Esophagus muscularis mucosa (tissue), 4 donors: ENCODE results near the gene PUSL1.

ENCODE experiments used
- CTCF ChIP-seq, 3 experiments: fragments of 200-600 bp in 2 of 3; fragments of 450-650 bp in 1 of 3; sonication (generic) in 2 of 3; IDR thresholded peaks; one replicate each; pipeline ENCODE4 v1.5.1; 2017 to 2019; ENCODE audit warnings: antibody characterized with exemption in 3 of 3, mild to moderate bottlenecking in 2 of 3, moderate library complexity in 1 of 3
- EP300 ChIP-seq: sonication (generic); formaldehyde crosslinking; IDR thresholded peaks from one replicate; pipeline ENCODE4 v1.6.1; 2017; ENCODE audit warnings: antibody characterized with exemption
- POLR2A ChIP-seq: fragments of 450-650 bp; IDR thresholded peaks from one replicate; pipeline ENCODE4 v1.6.1; 2017; ENCODE audit warnings: antibody characterized with exemption, moderate library complexity, mild to moderate bottlenecking, low read depth
- POLR2AphosphoS5 ChIP-seq, 2 donors: sonication (generic); formaldehyde crosslinking; IDR thresholded peaks; one replicate each; pipeline ENCODE4 v1.6.1; 2017; ENCODE audit warnings: antibody characterized with exemption in 2 of 2

GRCh38 chr1:1312450-1313314, 4.3 kb downstream of the PUSL1 start:
- no peak for TF ChIP-seq CTCF (IDR thresholded peaks at IDR 0.05)
- TF ChIP-seq POLR2A: no peak
- no peak for TF ChIP-seq EP300
- TF ChIP-seq POLR2AphosphoS5 (IDR thresholded peaks at IDR 0.05): no peak
